Activated T-helper 1 cell treated with Interleukin-2 at 50 U/mL for 16 hours (primary cell): Measurements from ENCODE around the gene PLXNA2.

ENCODE experiments used
- DNase-seq: peaks from one replicate; pipeline ENCODE4 v3.0.0-alpha.2; 2020; ENCODE audit warnings: low read depth

The PLXNA2 gene

DNA sequence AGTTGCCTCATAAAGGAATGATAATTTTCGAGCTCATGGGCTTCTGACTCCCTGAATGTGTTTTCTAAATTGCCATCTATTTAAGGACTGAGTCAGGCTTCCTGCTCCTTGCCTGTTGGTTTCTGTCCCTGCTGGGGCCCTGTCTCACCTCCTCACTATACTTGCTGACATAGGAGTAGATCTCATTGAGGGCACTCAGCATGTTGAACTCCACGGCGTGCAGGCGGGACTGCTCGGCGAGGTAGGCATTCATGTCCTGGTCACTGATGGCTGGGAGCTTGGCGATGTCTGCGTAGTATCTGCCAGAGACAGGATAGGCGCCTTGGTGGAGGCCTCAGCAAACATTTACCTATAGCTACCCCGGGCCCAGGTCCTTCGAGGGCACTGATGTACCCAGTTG, 216.3 kb downstream of the PLXNA2 start:
- DNase-seq = no peak

GRCh38 chr1:208026880-208027438, 217.2 kb downstream of the PLXNA2 start:
- no peak for DNase-seq

DNA sequence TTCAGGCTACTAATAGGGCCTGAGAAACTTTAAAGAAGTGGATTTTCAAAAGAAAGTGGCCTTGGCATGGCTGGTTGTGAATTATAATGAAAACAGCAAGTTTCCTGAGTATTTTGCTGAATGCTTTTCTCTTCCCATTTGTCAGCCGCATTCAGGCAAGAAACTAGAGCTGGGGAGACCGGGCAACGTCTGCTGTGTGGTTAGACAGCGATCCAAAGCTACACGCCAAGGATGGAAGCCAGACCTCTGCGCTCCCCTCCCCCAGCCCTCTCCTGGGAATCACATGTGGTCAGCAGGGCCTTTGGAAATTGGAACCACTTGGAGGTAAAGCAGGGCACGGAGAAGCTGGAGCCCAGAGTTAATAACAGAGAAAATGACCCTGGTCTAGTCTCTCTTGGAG, 219.2 kb downstream of the PLXNA2 start:
- no peak for DNase-seq

- DNase-seq = no peak
These were observed 219.8 kb downstream of the PLXNA2 start for GRCh38 chr1:208024406-208024805.

DNA sequence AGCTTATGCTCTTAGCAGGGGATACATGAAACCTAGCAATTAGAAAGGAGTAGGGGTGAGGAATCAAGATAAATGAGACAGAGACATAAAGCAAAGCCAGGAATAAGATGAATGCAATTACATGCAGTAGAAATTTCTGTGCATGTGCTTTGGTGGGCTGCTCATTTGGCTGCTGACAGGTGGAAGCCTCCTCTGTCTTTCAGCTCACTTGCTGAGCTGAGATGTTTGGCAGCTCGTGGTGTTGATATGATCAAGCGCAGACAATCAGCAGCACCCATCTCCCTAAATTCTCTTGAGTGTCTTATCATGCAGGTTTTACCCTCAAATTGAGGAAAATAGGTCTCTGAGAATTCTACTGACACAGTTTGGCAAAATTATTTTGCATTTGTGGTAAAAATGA, 224.9 kb downstream of the PLXNA2 start:
- DNase-seq = no peak

DNA sequence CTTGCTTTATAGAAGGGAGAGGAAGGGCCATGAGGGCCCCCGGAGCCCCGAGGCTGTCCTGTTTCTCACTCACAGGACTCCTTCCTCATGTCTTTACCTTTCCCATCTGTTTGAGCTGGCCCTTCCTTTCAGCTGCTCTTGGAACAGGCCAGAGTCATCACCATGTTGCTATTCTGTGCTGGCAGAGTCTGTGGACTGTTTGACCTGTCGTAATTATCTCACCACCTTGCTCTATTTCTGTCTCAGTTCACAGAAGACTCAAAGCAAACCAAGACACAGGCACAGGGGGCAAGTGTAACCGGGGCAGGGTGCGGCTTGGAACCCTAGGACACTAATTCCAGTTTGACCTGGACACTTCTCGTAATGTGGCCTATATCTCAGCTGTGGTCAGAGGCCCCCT, 228.9 kb downstream of the PLXNA2 start:
- no peak for DNase-seq

DNA sequence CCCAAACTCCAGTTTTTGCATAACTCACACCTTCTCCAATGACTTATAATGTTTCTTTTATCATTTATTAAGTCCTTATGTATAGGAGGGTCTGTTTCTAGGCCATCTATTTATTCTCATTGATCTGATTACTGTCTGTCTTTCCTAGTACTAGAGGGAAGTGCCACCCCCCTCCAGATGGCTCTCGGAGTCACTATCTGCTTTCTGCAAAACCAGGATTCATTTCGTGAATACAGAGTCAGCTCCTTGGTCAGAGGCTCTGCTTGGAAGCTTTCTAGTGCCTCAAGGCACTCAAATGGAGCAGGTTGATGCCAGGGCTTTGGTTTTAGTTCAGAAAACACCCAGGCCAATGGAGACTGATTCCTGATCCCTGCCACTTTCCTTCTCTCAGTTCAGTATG, 231.0 kb downstream of the PLXNA2 start:
- no peak for DNase-seq

DNA sequence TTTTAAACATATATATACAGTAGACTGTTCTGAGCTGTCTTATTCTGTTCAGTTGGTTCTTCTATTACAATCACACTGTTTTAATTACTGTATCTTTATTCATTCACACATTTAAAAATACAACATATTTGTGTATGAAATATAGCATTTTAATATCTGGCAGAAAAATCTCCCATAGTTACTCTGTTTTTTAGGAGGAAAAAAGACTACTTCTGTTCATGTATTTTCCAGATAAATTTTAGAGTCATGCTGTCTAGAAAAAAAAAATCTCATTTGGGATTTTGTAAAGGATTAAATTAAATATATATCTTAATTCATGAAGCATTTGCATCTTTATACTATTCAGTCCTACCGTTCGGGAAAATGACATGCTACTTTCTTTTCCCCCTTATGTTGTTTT, 231.5 kb downstream of the PLXNA2 start:
- DNase-seq = no peak

DNA sequence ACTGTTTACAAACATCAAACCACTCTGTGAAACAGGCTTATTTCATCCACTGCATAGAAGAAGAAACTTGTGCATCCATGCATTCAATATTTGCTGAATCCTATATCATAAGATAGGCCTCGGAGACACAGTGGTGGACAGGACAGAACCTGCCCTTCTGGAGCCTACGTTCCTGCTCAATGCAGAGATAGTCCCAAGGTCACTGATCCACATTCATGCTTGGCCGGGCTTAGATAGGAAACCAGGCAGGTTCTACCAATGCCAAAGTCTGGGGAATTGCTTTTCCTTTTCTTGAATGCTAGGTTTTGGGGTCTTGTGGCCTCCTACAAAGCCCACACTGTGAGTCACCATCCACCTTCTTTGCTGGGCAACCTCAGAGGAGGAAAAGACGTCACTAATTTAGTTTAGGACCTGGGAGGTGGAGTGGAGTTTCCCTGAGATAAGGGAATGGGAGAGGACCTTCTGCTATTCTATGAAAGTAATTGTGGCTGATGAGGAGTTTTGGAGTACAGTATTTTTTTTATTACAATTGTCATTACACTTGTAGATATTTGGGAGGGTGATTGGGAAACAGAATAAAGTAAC, 233.6 kb downstream of the PLXNA2 start:
- DNase-seq = no peak

DNA sequence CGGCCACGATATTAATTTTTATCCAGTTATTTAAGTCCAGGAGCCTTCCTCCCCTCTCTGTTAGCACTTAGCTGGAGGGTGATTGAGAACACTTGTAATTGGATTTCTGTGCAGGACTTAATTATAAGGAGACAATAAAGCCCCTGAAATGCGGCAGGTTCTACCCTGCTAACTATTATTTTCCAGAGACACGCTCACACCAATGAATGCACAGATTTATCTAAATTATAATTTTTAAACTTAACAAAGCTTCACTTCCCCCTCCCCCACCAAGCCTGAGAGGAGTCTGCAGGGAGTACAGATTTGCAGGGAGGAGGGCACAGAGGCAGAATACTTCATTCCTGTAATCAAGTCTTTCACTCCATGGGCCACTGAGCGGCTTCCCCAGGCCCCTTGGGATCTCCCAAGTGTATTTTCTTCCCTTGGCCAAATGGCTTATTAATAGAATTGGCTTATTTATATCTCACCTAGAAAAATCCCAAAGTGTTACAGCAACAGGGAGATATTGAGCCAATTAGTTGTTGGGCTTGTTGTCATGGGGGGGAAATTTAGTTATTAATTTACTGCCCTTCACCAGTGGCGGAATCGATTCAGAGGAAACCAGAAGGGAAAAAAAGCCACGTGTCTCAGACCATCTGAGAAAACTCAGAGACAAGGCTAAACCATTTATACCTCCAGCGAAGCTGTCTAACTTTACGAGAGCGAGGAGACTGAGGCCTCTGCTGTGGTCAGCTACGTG, 234.3 kb downstream of the PLXNA2 start:
- DNase-seq = no peak

DNA sequence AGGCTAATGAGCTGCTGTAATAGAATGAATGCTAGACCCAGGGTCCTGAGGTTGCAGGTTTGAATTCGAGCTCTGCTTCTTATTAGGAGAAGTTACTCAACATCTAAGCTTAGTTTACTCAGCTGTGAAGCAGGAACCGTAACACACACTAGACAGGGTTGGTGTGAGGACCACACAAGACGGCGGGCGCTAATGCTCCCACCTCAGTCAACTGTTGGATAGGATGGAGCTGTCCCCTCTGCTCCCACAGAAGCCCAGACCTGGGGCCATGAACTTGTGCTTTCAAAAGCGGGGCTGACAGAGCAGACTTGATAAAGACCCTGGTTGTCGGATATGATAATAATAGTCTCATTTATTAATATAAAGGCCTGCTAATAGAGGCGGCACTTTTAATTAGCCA, 234.9 kb downstream of the PLXNA2 start:
- DNase-seq = no peak

DNA sequence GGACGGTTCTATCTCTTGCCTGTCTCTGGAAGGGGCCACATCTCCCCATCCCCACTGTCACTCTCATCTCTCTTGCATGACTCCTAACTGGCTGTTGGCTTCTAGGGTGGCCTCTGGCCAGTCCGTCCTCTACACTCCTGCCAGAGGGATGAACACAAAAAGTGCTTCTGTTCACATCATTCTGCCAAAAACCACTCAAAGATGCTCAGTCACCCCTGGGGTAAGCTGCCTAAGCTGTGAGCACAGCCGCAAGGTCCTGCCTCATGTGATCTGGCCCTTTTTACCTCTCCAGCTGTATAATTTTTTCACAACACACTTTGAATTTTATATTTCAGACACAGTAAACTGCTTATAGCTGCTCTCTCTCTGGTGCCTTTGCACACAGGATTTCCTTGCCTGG, 235.7 kb downstream of the PLXNA2 start:
- DNase-seq = no peak

DNA sequence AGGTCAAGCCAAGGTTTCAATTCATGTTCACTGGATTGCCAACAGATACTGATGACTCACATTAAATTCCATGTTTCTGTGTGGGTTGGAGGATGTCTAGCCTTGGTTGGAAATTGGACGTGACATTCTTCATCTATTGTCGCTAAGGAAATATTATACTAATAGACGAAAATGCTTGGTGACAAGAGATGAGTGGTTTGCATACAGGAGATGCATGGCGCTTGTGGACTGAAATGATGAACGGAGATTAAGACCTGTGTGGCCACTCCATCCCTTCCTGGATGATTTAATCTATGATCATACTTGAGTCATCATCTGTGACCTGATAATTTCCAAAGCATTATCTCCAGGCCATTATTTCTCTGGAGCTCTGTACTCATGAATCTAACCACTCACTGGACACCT, 236.2 kb downstream of the PLXNA2 start:
- no peak for DNase-seq

GRCh38 chr1:208007319-208007937, 236.8 kb downstream of the PLXNA2 start:
- no peak for DNase-seq

DNA sequence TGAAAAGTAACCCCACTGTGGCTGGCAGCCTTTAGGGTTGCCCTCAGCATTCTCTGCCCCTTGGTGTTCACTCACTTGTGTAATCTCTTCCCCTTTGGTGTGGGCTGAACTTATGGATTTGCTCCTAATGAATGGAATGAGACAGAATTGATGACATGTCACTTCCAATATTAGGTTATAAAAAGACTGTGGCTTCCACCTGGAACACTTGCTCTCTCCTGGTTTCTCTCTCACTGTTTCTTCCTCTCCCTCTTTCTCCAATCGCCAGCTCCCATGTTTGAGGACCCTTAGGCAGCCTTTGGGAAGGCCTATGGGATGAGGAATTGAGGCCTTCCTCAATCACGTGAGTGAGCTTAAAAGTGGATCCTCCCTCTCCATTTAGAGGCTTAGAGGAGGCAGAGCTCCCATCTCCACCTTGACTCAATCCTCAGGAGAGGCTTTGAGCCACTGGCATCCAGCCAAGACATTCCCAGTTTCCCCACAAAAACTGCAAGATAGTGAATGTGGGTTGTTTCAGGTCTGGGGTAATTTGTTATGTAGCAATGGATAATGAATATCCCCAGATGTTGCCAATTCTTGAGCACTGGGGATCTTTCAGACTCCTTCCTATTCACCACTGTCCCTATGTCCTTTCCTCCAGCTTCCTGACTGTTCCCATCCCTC, 237.8 kb downstream of the PLXNA2 start:
- DNase-seq = no peak

DNA sequence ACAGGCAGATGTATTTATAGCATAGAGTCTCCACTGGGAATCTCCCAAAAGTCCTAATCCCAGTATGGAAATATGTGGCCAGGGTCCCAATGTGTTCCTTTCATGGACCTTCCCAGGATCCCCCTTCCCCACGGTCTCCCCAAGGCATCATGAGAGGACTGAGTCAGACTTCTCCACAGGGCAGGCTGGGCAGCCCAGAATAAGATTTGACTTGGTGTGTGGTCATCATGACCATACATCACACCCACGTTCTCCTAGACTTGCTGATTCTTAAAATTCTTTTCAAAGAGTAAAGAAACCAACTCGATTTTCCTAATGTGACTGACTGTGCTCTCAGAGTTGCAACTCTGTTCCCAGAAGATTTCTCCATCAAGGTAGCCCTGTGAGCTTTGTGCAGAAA, 239.3 kb downstream of the PLXNA2 start:
- no peak for DNase-seq

GRCh38 chr1:208003241-208003640, 240.9 kb downstream of the PLXNA2 start:
- no peak for DNase-seq

GRCh38 chr1:208002672-208003071, 241.5 kb downstream of the PLXNA2 start:
- DNase-seq = no peak

DNA sequence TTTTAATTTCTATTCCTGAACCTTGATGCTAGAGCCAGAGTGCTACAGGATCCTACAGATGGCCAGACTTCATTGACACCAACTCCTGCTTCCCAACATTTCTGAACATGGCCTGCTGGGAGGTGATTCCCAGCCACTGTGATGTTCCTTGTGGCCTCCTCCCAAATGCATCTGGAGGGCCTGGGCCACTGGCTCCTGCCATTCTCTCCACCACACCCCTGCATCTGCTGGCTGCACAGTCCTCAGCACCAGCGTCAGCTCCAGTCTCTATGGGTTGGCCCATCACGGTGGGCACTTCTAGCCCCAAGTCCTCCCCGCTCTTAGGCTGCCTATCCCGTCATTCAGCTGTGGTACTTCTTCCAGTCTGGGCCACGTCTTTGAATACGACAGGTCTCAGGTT, 242.1 kb downstream of the PLXNA2 start:
- DNase-seq = no peak

GRCh38 chr1:208000504-208000903, 243.7 kb downstream of the PLXNA2 start:
- DNase-seq = no peak

- no peak for DNase-seq
These were observed 244.2 kb downstream of the PLXNA2 start for GRCh38 chr1:207999972-208000371.

GRCh38 chr1:207999274-207999915, 244.8 kb downstream of the PLXNA2 start:
- no peak for DNase-seq
